Renal pelvis (tissue), 4 donors: ENCODE results near the gene RASGEF1B. TPM values are rescaled to one million over a fixed set of nuclear protein-coding genes. Genes with fewer than 3 reads are reported as not detected.
"Not testable (repeated sequence)": the region's sequence is repeated elsewhere in the genome, so short reads cannot be mapped to it uniquely, and the experiment has no call there.

Experiments used
- DNase-seq: peaks from one replicate; pipeline ENCODE4 v3.0.0-alpha.2; 2013
- polyA plus RNA-seq, 3 donors: library from polyadenylated mRNA; unstranded; fragments of 120-200 nt; gene quantifications; one replicate each; pipeline ENCODE4 v1.2.1, GENCODE V29; 2013; ENCODE audit not compliant: insufficient read length in 3 of 3

Gene RASGEF1B
- polyA plus RNA-seq, 3 donors = 10.5 to 11.0 (median 10.5) TPM

GRCh38 chr4:81502564-81502963 lies 30.9 kb upstream of the RASGEF1B start:
- DNase-seq = no peak

GRCh38 chr4:81499840-81500239 lies 28.1 kb upstream of the RASGEF1B start:
- DNase-seq = peak; percentile 34

GRCh38 chr4:81498551-81499099 lies 26.9 kb upstream of the RASGEF1B start:
- DNase-seq = no peak

- no peak for DNase-seq
These were observed 26.3 kb upstream of the RASGEF1B start for GRCh38 chr4:81498046-81498445.

- DNase-seq = no peak
These were observed 23.6 kb upstream of the RASGEF1B start for GRCh38 chr4:81495345-81495744.

- DNase-seq = no peak
These were observed 22.3 kb upstream of the RASGEF1B start for GRCh38 chr4:81494031-81494431.

GRCh38 chr4:81492606-81493230 lies 21.0 kb upstream of the RASGEF1B start:
- no peak for DNase-seq

- no peak for DNase-seq
These were observed 20.2 kb upstream of the RASGEF1B start for GRCh38 chr4:81491943-81492342.

- DNase-seq = no peak
These were observed 18.9 kb upstream of the RASGEF1B start for GRCh38 chr4:81490403-81491160.

GRCh38 chr4:81486502-81486901 lies 14.8 kb upstream of the RASGEF1B start:
- no peak for DNase-seq

- no peak for DNase-seq
These were observed 13.7 kb upstream of the RASGEF1B start for GRCh38 chr4:81485310-81485980.

- DNase-seq = no peak
These were observed 10.6 kb upstream of the RASGEF1B start for GRCh38 chr4:81482326-81482725.

GRCh38 chr4:81481151-81481550 lies 9.4 kb upstream of the RASGEF1B start:
- no peak for DNase-seq

GRCh38 chr4:81479573-81479972 lies 7.9 kb upstream of the RASGEF1B start:
- not testable (repeated sequence) for DNase-seq

- DNase-seq = not testable (repeated sequence)
These were observed 1.9 kb upstream of the RASGEF1B start for GRCh38 chr4:81473331-81474265.

GRCh38 chr4:81472281-81473182 lies 825 bp upstream of the RASGEF1B start:
- no peak for DNase-seq

- DNase-seq = peak; percentile 19
These were observed 464 bp downstream of the RASGEF1B start for GRCh38 chr4:81471298-81471587.

GRCh38 chr4:81470456-81471297 lies 1.0 kb downstream of the RASGEF1B start:
- peak; percentile 54 for DNase-seq

- no peak for DNase-seq
These were observed 1.8 kb downstream of the RASGEF1B start for GRCh38 chr4:81469781-81470455.
